GM12892 (cell line): ENCODE results near the gene FAM185A.

Experiments
- POLR2A ChIP-seq: IDR thresholded peaks from 2 replicates; pipeline ENCODE4 v1.6.1; 2011; ENCODE audit warnings: low read depth, low read length, control low read depth
- POLR2AphosphoS5 ChIP-seq: IDR thresholded peaks from 2 replicates; pipeline ENCODE4 v1.6.1; 2011; ENCODE audit warnings: low read depth, low read length, control low read depth

- TF ChIP-seq POLR2A = no peak
- TF ChIP-seq POLR2AphosphoS5 = no peak
These were observed 92.5 kb downstream of the FAM185A start for GRCh38 chr7:102841290-102841689.
